GM23338 (cell line): ENCODE data around the gene FBXW8. TPM values are rescaled to one million over a fixed set of nuclear protein-coding genes. Genes with fewer than 3 reads are reported as not detected.

Experiments used
- ATAC-seq: fragments of 200-7000 bp; cut with Tn5 transposase; 3 replicates; pipeline ENCODE4 v1.9.1; 2020
- DNase-seq: peaks from one replicate; pipeline ENCODE4 v3.0.0-alpha.2; 2015; ENCODE audit warnings: low spot score
- H2AFZ ChIP-seq: fragments of 200-600 bp; sonication (generic); 2 replicates; pipeline ENCODE4 v1.8.0; 2016; ENCODE audit warnings: antibody characterized with exemption, mild to moderate bottlenecking, moderate library complexity
- H3F3A ChIP-seq: fragments of 200-600 bp; sonication (generic); replicated peaks from 2 replicates; pipeline ENCODE4 v1.8.0; 2017; ENCODE audit warnings: antibody characterized with exemption, mixed run types, low read depth
- H3K27ac ChIP-seq: fragments of 200-600 bp; sonication (generic); 2 replicates; pipeline ENCODE4 v1.6.1; 2016; ENCODE audit warnings: low read depth
- H3K27me3 ChIP-seq: fragments of 200-600 bp; sonication (generic); 2 replicates; pipeline ENCODE4 v1.8.0; 2016; ENCODE audit warnings: mild to moderate bottlenecking, mixed run types, moderate library complexity; ENCODE audit not compliant: insufficient read depth
- H3K36me3 ChIP-seq: fragments of 200-600 bp; sonication (generic); 2 replicates; pipeline ENCODE4 v1.8.0; 2016; ENCODE audit warnings: mild to moderate bottlenecking; ENCODE audit not compliant: insufficient read depth
- H3K4me1 ChIP-seq: fragments of 200-600 bp; sonication (generic); 2 replicates; pipeline ENCODE4 v1.8.0; 2016; ENCODE audit warnings: mild to moderate bottlenecking, moderate library complexity; ENCODE audit not compliant: insufficient read depth
- H3K4me2 ChIP-seq: fragments of 200-600 bp; sonication (generic); 2 replicates; pipeline ENCODE4 v1.7.1; 2017; ENCODE audit warnings: mixed run types
- H3K4me3 ChIP-seq: fragments of 200-600 bp; sonication (generic); 2 replicates; pipeline ENCODE4 v1.6.1; 2016; ENCODE audit warnings: mixed run types
- H3K79me2 ChIP-seq: fragments of 200-600 bp; sonication (generic); replicated peaks from 2 replicates; pipeline ENCODE4 v1.8.0; 2017; ENCODE audit warnings: mild to moderate bottlenecking; ENCODE audit not compliant: insufficient read depth
- H3K9me2 ChIP-seq: fragments of 200-600 bp; sonication (generic); 2 replicates; pipeline ENCODE4 v1.8.0; 2017; ENCODE audit not compliant: insufficient read depth
- H4K20me1 ChIP-seq: fragments of 200-600 bp; sonication (generic); replicated peaks from 2 replicates; pipeline ENCODE4 v1.8.0; 2017; ENCODE audit warnings: mild to moderate bottlenecking; ENCODE audit not compliant: insufficient read depth
- H3K27ac Mint-ChIP-seq: 2 replicates; pipeline ENCODE4 v1.8.0; 2020; ENCODE audit warnings: inconsistent platforms, mild to moderate bottlenecking, moderate library complexity, mixed read lengths
- H3K27me3 Mint-ChIP-seq: 3 replicates; pipeline ENCODE4 v1.8.0; 2022; ENCODE audit warnings: low read depth, mild to moderate bottlenecking, moderate library complexity, mixed read lengths, inconsistent platforms; ENCODE audit not compliant: insufficient read depth, poor library complexity
- H3K36me3 Mint-ChIP-seq: 3 replicates; pipeline ENCODE4 v1.8.0; 2021; ENCODE audit warnings: low read depth, mild to moderate bottlenecking, inconsistent platforms, moderate library complexity, mixed read lengths
- H3K4me1 Mint-ChIP-seq: 3 replicates; pipeline ENCODE4 v1.8.0; 2020; ENCODE audit warnings: mild to moderate bottlenecking, inconsistent platforms, mixed read lengths
- H3K4me3 Mint-ChIP-seq: 3 replicates; pipeline ENCODE4 v1.8.0; 2021; ENCODE audit warnings: moderate library complexity, mild to moderate bottlenecking, inconsistent platforms, mixed read lengths
- H3K9me3 Mint-ChIP-seq: 3 replicates; pipeline ENCODE4 v1.8.0; 2020; ENCODE audit warnings: moderate library complexity, mild to moderate bottlenecking, inconsistent platforms, mixed read lengths
- NANOG ChIP-seq: IDR thresholded peaks from 2 replicates; pipeline ENCODE4 v1.6.1; 2016; ENCODE audit warnings: antibody characterized with exemption, borderline replicate concordance
- REST ChIP-seq: IDR thresholded peaks from one replicate; pipeline ENCODE4 v1.6.1; 2018; ENCODE audit warnings: antibody characterized with exemption; ENCODE audit not compliant: unreplicated experiment
- STAT1 ChIP-seq: IDR thresholded peaks from one replicate; pipeline ENCODE4 v1.6.1; 2016; ENCODE audit warnings: antibody characterized with exemption; ENCODE audit not compliant: unreplicated experiment
- ZNF331 ChIP-seq: fragments of 250-450 bp; sonication (Bioruptor Pico); IDR thresholded peaks from 2 replicates; pipeline ENCODE4 v1.5.0; 2020; ENCODE audit warnings: low read depth, mild to moderate bottlenecking, moderate library complexity
- ZNF462 ChIP-seq: fragments of 250-450 bp; sonication (Bioruptor Pico); IDR thresholded peaks from 2 replicates; pipeline ENCODE4 v1.5.0; 2020; ENCODE audit warnings: mild to moderate bottlenecking, moderate library complexity
- polyA plus RNA-seq: library from polyadenylated mRNA; unstranded; fragments of >200 nt; fragmentation: Nextera tagmentation; extraction: Ambion mirVana; gene quantifications from 2 replicates; pipeline ENCODE4 v1.2.1, GENCODE V29; 2016
- total RNA-seq: library from RNA; depleted of rRNA; stranded (reverse); fragments of >200 nt; shearing (Covaris generic); gene quantifications from 2 replicates; pipeline ENCODE4 v1.2.3, GENCODE V29; 2014

Gene FBXW8
- total and polyA plus RNA-seq, 2 experiments from 2014 or later, result 4.6 to 13.9 TPM

DNA sequence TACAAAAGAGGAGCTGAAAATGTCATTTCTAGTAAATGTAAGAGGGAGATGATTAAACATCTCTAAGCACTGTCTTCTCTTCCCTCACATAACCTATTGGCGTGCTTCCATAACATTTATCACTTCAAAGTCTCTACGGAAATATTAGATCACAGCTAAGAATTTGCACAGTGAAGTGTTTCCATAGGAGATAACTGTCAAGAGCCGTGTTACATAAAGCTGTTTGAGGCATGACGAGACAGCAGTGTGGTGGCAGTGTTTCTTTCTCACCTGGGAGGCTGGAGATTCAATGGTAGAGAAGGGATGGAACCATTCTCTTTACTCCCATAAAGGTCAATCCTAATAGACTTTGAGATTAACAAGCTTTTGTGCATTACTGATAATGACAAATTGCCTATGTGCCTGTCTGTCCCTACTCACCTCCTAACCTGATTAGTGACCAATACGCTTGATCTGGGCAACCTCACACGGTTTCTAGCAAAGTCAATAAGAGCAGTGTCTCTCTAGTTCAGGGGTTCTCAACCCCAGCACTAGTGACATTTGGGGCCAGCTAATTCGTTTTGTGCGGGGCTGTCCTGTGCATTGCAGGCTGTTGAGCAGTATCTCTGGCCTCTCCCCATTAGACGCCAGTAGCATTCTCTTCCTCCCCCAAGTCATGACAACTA is 35.3 kb downstream of the FBXW8 start:
- H2AFZ ChIP-seq, result no peak overlapping the region
- peaks cover 48% of the 10 kb centered on the region for H3K36me3 Mint-ChIP-seq

More for the DNA sequence above, 35.3 kb downstream of the FBXW8 start:
- Histone ChIP-seq H3K9me2 (no peaks in the 10 kb centered on the region), H3K4me3 (no peak overlapping the region), H4K20me1 (0 out of 2 replicates have a peak, but pooled peaks cover 3% of the 10 kb centered on the region), H3K27ac (no peak overlapping the region), H3K4me1 (no peaks in the 10 kb centered on the region), H3K4me2 (no peak overlapping the region), H3F3A (no peaks in the 10 kb centered on the region), H3K27me3 (no peaks in the 10 kb centered on the region), H3K79me2 (0 out of 2 replicates have a peak, but pooled peaks cover 2% of the 10 kb centered on the region), H3K36me3 (no peaks in the 10 kb centered on the region; the same call in 1 of the 2 replicates)
- DNase-seq (no peak), ATAC-seq (no peak)
- H3K9me3 Mint-ChIP-seq, result peaks cover 12% of the 10 kb centered on the region
- H3K4me3 Mint-ChIP-seq, result no peak overlapping the region
- H3K27me3 Mint-ChIP-seq, result peaks cover 5% of the 10 kb centered on the region
- no peak overlapping the region for H3K27ac Mint-ChIP-seq
- no peaks in the 10 kb centered on the region for H3K4me1 Mint-ChIP-seq
- no peak for TF ChIP-seq ZNF462 (CRISPR knock-in tag)
- no peak for TF ChIP-seq STAT1
- no peak for TF ChIP-seq ZNF331 (CRISPR knock-in tag)
- TF ChIP-seq REST, result no peak
- TF ChIP-seq NANOG, result no peak
